Loucy (cell line): ENCODE measurements around the gene DYNLT2.
A peak's percentile ranks its signal among the peaks of the same experiment; 100 is the strongest.
"Not testable (repeated sequence)": the region's sequence is repeated elsewhere in the genome, so short reads cannot be mapped to it uniquely, and the experiment has no call there.

ENCODE experiments used
- H2AFZ ChIP-seq: fragments of 200-600 bp; sonication (generic); 2 replicates; pipeline ENCODE4 v1.6.0; 2016; ENCODE audit warnings: antibody characterized with exemption, mild to moderate bottlenecking, low read length, moderate library complexity
- H3F3A ChIP-seq: fragments of 200-600 bp; 2 replicates; pipeline ENCODE4 v1.6.0; 2016; ENCODE audit warnings: antibody characterized with exemption, low read depth, mild to moderate bottlenecking
- H3K27me3 ChIP-seq: fragments of 200-600 bp; sonication (generic); 2 replicates; pipeline ENCODE4 v1.6.1; 2014; ENCODE audit warnings: low read length, mild to moderate bottlenecking; ENCODE audit not compliant: insufficient read depth, poor library complexity, severe bottlenecking
- H3K36me3 ChIP-seq: fragments of 200-600 bp; sonication (generic); 2 replicates; pipeline ENCODE4 v1.6.1; 2016; ENCODE audit warnings: low read length; ENCODE audit not compliant: insufficient read depth
- H3K4me1 ChIP-seq: fragments of 200-600 bp; sonication (generic); 2 replicates; pipeline ENCODE4 v1.5.1; 2014; ENCODE audit warnings: low read length, mild to moderate bottlenecking; ENCODE audit not compliant: insufficient read depth, poor library complexity, severe bottlenecking
- H3K4me2 ChIP-seq: fragments of 200-600 bp; sonication (generic); 2 replicates; pipeline ENCODE4 v1.6.0; 2014; ENCODE audit warnings: antibody characterized with exemption, low read length, low read depth, mild to moderate bottlenecking; ENCODE audit not compliant: poor library complexity, severe bottlenecking
- H3K4me3 ChIP-seq: fragments of 200-600 bp; sonication (generic); 2 replicates; pipeline ENCODE4 v1.5.1; 2014; ENCODE audit warnings: low read length, mild to moderate bottlenecking, mixed read lengths; ENCODE audit not compliant: poor library complexity, severe bottlenecking
- H3K79me2 ChIP-seq: fragments of 200-600 bp; sonication (generic); 2 replicates; pipeline ENCODE4 v1.6.1; 2014; ENCODE audit warnings: low read length; ENCODE audit not compliant: insufficient read depth
- H3K9ac ChIP-seq: fragments of 200-600 bp; sonication (generic); 2 replicates; pipeline ENCODE4 v1.6.0; 2014; ENCODE audit warnings: mild to moderate bottlenecking, low read depth, low read length, moderate library complexity; ENCODE audit not compliant: poor library complexity, severe bottlenecking
- H3K9me2 ChIP-seq: fragments of 200-600 bp; sonication (generic); replicated peaks from 2 replicates; pipeline ENCODE4 v1.6.1; 2016; ENCODE audit warnings: low read depth, low read length, mixed read lengths
- H3K9me3 ChIP-seq: fragments of 200-600 bp; sonication (generic); 2 replicates; pipeline ENCODE4 v1.6.1; 2014; ENCODE audit warnings: mild to moderate bottlenecking, antibody characterized with exemption, low read length, low read depth; ENCODE audit not compliant: insufficient read depth
- H4K20me1 ChIP-seq: fragments of 200-600 bp; sonication (generic); 2 replicates; pipeline ENCODE4 v1.6.0; 2014; ENCODE audit warnings: antibody characterized with exemption, low read length, mild to moderate bottlenecking; ENCODE audit not compliant: insufficient read depth, poor library complexity, severe bottlenecking
- CTCF ChIP-seq: fragments of 200-600 bp; sonication (generic); conservative IDR thresholded peaks from 2 replicates; pipeline ENCODE4 v1.5.1; 2014; ENCODE audit warnings: mild to moderate bottlenecking, antibody characterized with exemption, low read length
- EZH2phosphoT487 ChIP-seq: fragments of 200-600 bp; IDR thresholded peaks from 2 replicates; pipeline ENCODE4 v1.6.1; 2018; ENCODE audit warnings: antibody characterized with exemption, mild to moderate bottlenecking, moderate library complexity, borderline replicate concordance

DYNLT2 gene

DNA sequence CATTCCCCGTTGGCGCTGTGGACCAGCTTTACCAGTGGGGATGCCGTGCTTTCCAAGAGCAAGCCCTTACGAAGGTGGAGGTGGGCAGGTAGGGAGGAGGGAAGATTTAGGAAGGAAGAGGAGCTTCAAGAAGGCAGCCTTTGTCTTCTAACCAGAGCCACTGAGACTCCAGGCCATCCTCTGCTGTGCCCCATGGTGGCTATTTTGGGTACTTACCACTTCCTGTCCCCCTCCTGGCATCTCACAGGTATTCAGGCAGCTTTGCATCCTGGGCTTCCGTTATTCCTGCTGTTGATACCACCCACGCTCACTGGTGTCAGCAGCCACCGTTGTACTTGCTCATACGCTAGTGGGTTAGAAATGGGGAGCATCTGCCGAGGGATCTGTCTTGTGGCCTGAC is 23.0 kb upstream of the DYNLT2 start:
- Histone ChIP-seq H3K9me2 (no peaks in the 10 kb centered on the region), H3F3A (no peaks in the 10 kb centered on the region), H3K4me2 (no peak overlapping the region), H3K4me1 (peaks cover 5% of the 10 kb centered on the region), H3K79me2 (no peaks in the 10 kb centered on the region), H3K4me3 (no peak overlapping the region), H3K9ac (no peak overlapping the region), H3K36me3 (peaks cover 3% of the 10 kb centered on the region; the same call in 1 of the 2 replicates), H3K27me3 (no peaks in the 10 kb centered on the region), H3K9me3 (no peaks in the 10 kb centered on the region), H2AFZ (no peak overlapping the region), H4K20me1 (no peaks in the 10 kb centered on the region)
- TF ChIP-seq CTCF (peak; percentile 27; the same call in 1 of the 2 replicates), EZH2phosphoT487 (no peak)

GRCh38 chr6:169766921-169767736 is 15.8 kb upstream of the DYNLT2 start:
- Histone ChIP-seq H3K27me3 (no peaks in the 10 kb centered on the region), H4K20me1 (no peaks in the 10 kb centered on the region), H2AFZ (no peak overlapping the region), H3F3A (no peaks in the 10 kb centered on the region), H3K4me3 (no peak overlapping the region), H3K9me3 (no peaks in the 10 kb centered on the region), H3K79me2 (no peaks in the 10 kb centered on the region), H3K9ac (no peak overlapping the region), H3K4me2 (no peak overlapping the region), H3K4me1 (no peaks in the 10 kb centered on the region), H3K36me3 (no peaks in the 10 kb centered on the region), H3K9me2 (no peaks in the 10 kb centered on the region)
- TF ChIP-seq EZH2phosphoT487: no peak
- TF ChIP-seq CTCF: no peak

GRCh38 chr6:169766232-169766631 is 14.9 kb upstream of the DYNLT2 start:
- Histone ChIP-seq H3K4me1 (no peaks in the 10 kb centered on the region), H3K27me3 (no peaks in the 10 kb centered on the region), H3K4me2 (no peak overlapping the region), H2AFZ (no peak overlapping the region), H3K9me2 (no peaks in the 10 kb centered on the region), H4K20me1 (no peaks in the 10 kb centered on the region), H3K36me3 (no peaks in the 10 kb centered on the region), H3F3A (no peaks in the 10 kb centered on the region), H3K9ac (no peak overlapping the region), H3K9me3 (no peaks in the 10 kb centered on the region), H3K79me2 (no peaks in the 10 kb centered on the region), H3K4me3 (no peak overlapping the region)
- TF ChIP-seq EZH2phosphoT487: no peak
- TF ChIP-seq CTCF: no peak

GRCh38 chr6:169765789-169766188 is 14.4 kb upstream of the DYNLT2 start:
- H3K9me2 ChIP-seq, H3F3A ChIP-seq, H3K27me3 ChIP-seq, H3K9me3 ChIP-seq, H3K9ac ChIP-seq, H3K79me2 ChIP-seq, H2AFZ ChIP-seq, H3K4me3 ChIP-seq, H3K36me3 ChIP-seq, H4K20me1 ChIP-seq, H3K4me1 ChIP-seq, H3K4me2 ChIP-seq: not testable (repeated sequence)
